DMS53 treated with DMSO at 0.1 percent for 48 hours (cell line): ENCODE results near the gene ASGR2.
"Not testable (repeated sequence)": the region's sequence is repeated elsewhere in the genome, so short reads cannot be mapped to it uniquely, and the experiment has no call there.

Experiments used
- DNase-seq: peaks from one replicate; lab custom pipeline; 2025; ENCODE audit not compliant: unreplicated experiment; lab: John Stamatoyannopoulos, UW

The ASGR2 gene

DNA sequence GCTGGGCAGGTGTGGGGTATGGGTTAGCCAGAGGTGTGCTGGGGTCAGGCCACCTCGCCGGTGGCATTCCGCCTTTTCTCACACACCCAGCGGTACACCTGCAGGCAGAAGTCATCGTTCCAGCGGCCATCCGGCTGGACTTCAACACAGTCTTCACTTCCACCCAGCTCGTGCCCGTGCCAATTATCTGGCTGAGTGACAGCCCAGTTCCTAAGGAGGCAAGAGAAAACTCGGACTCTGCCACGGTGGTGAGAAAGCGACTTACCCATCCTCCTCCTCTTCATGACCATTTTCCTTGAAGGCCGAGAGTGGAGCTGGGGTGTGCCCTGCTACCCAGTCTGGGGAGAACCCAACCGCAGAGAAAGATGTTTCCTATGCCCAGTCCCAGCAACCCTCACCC is 13.1 kb downstream of the ASGR2 start:
- DNase-seq = no peak

DNA sequence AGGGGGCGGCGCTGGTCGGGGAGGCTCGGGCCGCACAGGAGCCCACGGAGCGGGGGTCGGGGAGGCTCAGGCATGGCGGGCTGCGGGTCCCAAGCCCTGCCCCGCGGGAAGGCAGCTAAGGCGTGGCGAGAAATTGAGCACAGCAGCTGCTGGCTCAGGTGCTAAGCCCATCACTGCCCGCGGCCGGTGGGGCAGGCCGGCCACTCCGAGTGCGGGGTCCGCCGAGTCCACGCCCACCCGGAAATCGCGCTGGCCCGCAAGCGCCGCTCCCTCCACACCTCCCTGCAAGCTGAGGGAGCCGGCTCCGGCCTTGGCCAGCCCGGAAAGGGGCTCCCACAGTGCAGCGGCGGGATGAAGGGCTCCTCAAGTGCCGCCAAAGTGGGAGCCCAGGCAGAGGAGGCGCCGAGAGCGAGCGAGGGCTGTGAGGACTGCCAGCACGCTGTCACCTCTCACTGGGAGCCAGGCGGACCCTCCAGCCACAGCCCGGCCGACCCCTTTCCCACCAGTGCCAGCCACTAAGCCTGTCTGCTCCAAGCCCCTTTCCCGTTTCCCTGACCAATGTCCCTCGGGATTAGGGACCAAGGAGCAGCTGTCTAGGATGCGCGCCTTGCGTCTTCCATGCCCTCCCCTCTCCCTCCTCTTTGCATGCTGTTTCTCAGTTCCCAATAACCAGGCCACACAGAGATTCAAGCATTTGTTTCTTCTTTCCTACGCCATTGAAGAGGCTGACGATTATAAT is 13.8 kb downstream of the ASGR2 start:
- not testable (repeated sequence) for DNase-seq

- DNase-seq = no peak
Observed at GRCh38 chr17:7098802-7099459, 15.7 kb downstream of the ASGR2 start.

DNA sequence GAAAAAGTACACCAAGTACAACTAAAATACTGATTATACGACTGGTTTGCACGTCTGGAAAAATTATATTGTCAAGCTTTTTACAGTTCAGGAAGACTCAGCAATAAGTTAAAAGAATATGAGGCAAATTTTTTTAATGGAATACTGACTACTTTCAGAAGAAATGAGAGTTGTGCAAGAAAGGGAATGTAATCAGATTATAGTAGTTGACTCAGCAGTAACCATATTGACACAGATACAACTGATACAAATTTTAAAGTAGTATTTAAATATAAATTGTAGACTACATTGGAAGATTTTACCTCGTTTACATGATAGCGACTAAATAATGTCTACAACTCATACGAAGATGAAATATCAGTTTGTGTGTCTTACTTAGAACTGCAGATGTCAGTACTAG is 16.7 kb downstream of the ASGR2 start:
- no peak for DNase-seq

GRCh38 chr17:7095625-7096024 is 19.0 kb downstream of the ASGR2 start:
- DNase-seq = no peak

- no peak for DNase-seq
Observed at GRCh38 chr17:7094652-7095019, 20.0 kb downstream of the ASGR2 start.

- DNase-seq = not testable (repeated sequence)
Observed at GRCh38 chr17:7091311-7092005, 23.2 kb downstream of the ASGR2 start.

DNA sequence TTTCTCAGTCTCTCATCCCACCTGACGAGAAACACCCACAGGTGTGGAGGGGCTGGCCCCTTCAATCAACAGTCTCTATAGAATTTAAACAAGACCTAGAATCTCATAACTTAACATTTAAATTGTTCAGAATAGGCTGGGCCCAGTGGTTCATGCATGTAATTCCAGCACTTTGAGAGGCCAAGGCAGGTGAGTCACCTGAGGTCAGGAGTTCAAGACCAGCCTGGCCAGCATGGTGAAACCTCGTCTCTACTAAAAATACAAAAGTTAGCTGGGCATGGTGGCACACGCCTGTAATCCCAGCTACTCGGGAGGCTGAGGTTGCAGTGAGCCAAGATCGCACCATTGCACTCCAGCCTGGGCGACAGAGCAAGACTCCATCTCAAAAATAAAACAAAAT is 25.1 kb downstream of the ASGR2 start:
- DNase-seq = not testable (repeated sequence)

- peak; percentile 27 for DNase-seq
Observed at GRCh38 chr17:7088442-7088841, 26.2 kb downstream of the ASGR2 start.

- DNase-seq = no peak
Observed at GRCh38 chr17:7084088-7084487, 30.5 kb downstream of the ASGR2 start.

- DNase-seq = no peak
Observed at GRCh38 chr17:7083592-7083991, 31.0 kb downstream of the ASGR2 start.

- DNase-seq = no peak
Observed at GRCh38 chr17:7081341-7082062, 33.1 kb downstream of the ASGR2 start.

DNA sequence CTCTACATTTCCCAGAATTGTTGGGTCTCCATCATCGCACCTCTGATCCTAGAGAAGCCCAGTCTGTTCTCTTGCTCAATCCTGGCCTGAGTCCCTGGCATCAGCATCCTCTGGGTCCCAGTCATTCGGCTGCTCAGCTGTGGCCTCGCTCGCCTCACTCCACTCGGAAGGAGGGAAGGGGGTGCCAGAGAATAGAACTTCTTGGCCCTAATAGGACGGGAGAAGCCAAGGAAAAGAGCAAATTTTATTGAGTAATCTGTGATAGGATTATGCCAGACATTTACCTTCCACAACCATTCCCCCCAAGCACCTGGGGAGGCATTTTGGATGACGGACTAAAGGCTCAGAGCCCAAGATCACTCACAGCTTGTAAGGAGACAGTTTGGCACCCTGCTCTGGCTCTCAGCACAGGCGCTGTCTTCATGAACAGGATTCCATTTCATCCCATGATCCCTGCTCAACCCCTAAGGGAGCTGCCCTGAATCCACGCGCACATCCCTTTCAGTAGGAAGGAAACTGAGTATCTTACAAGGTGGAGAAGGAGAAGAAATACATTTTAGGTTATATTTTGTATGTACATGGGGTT is 34.1 kb downstream of the ASGR2 start:
- no peak for DNase-seq

DNA sequence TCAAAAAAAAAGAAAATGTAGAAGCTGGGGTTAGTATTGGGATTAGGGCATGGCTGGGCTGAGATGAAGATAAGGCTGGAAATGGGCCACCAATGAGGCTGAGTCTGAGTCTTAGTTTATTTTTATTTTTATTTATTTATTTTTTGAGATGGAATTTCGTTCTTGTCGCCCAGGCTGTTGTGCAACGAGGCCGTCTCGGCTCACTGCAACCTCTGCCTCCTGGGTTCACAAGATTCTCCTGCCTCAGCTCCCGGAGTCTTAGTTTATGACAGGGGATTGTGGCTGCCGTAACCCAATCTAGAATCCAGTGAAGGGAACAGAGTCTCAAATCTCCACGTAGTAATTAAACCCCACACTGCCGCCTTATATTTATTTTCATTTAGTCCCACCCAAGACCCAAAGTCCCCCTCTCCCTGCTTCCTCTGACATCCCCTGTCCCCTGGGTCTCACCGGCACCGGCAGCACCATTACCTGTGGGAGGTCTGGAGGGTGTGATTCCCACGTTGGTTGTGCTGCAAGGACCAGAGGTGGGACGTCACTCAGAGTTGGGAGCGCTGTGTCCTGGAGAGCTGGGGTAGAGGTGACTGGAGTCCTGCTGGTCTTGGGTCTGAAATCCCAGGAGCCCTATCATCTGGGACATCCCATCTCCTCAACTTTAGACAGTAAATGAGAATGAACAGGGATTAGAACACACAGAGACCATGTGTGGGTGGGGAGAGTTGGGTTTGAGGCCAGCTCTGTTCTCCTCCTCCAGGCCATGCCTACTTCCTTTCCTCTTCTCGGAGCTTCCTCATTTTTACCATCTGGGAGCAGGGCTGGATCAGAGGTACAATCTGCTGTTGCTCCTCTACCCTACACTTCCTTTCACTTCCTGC is 34.8 kb downstream of the ASGR2 start, which contains the start of gene CLEC10A:
CLEC10A (minus strand) TSS at position 671 of the 875 bp plus-strand sequence. CDS start 1,439 bp downstream, outside the sequence.
- DNase-seq = no peak

- no peak for DNase-seq
Observed at GRCh38 chr17:7078711-7079110, 35.9 kb downstream of the ASGR2 start.

DNA sequence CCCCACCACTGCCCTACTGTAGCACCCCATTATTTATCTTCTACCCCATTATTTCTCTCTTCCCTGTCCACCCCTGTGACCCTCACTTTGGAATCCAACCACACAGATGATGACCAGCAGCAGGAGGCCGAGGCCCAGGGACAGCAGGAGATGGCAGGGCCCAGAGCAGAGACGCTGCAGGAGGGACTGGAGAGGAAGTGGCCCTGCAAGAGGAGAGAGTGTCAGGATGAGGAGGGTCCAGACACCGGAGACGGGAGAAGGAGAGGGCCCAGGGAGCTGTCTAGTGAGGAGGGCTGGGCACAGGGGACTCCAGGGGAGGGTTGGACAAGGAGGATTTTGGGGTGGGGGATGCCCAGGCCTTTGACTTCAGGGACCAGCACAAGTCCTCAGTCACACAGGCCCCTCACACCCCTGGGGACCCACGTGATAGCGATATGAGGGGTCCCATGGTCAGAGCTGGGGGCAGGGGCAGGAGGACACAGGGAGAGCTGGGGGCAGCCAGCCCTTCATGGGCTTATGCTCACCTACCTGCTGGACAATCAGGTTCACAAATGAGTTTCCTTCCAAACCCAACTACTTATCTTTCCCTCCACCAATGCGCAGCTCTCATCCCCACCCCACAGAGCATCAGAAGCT is 36.6 kb downstream of the ASGR2 start:
- no peak for DNase-seq

DNA sequence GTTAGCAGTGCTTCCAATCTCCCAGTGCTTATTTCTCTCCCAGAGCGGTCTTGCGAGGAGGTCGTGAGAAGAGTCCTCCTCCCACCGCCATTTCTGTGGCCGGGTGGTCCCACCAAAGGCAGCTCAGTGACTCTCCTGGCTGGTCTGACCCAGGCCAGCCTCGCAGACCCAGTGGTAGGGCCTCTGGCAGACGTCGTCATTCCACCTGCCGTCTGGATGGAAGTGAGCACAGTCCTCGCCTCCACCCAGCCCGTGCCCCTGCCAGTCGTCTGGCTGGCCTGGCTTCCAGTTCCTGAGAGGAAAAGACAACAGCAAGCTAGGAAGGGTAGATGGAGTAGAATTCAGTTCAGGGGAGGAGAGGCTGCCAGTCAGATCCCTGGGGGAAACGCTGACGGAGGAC is 39.7 kb downstream of the ASGR2 start:
- no peak for DNase-seq

DNA sequence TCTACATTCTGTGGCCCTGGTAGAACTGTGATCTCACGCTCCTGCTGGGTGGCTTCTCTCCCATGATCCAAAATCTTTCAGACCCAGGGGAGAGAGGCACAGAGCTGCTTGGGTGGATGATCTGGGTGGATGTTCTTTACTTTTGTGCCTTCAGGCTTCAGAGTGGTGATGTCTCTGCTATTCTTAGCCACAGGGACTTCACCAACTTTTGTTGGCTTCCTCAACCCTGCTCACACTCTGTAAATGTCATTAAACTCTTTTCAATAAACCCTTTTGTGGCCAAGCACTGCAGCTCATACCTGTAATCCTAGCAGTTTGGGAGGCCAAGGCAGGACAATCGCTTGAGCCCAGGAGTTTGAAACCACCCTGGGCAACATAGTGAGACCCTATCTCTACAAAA is 42.2 kb downstream of the ASGR2 start:
- no peak for DNase-seq

- DNase-seq = no peak
Observed at GRCh38 chr17:7070712-7071111, 43.9 kb downstream of the ASGR2 start.

DNA sequence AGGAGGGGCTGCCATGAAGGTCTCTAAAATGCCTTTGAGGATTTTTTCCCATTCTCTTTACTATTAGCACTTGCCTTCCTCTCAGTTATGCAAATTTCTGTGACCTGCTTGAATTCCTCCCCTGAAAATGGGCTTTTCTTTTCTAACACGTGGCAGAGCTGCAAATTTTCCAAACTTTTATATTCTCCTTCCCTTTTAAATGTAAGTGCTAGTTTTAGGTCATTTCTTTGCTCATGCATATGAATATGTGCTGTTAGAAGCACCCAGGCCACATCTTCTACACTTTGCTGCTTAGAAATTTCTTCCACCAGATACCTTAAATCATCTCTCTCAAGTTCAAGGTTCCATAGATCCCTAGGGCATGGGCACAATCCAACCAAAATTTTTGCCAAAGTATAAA is 46.4 kb downstream of the ASGR2 start:
- DNase-seq = no peak
